WERI-Rb-1 (cell line): ENCODE measurements around the gene SRPK2.

ENCODE experiments used
- DNase-seq: peaks from one replicate; pipeline ENCODE4 v3.0.0-alpha.2; 2020
- H3K27ac ChIP-seq: fragments of 250-450 bp; sonication (Bioruptor Pico); 2 replicates; pipeline ENCODE4 v1.5.1; 2020; ENCODE audit warnings: mild to moderate bottlenecking, moderate library complexity
- H3K27me3 ChIP-seq: fragments of 250-450 bp; sonication (Bioruptor Pico); 2 replicates; pipeline ENCODE4 v1.5.1; 2021; ENCODE audit warnings: mild to moderate bottlenecking, low read depth, moderate library complexity; ENCODE audit not compliant: insufficient read depth, severe bottlenecking
- H3K36me3 ChIP-seq: fragments of 250-450 bp; sonication (Bioruptor Pico); 2 replicates; pipeline ENCODE4 v1.5.1; 2020; ENCODE audit warnings: mild to moderate bottlenecking, moderate library complexity
- H3K4me3 ChIP-seq: 2 replicates; pipeline ENCODE4 v1.5.1; 2011; ENCODE audit warnings: low read depth, mild to moderate bottlenecking, control low read depth, low read length
- H3K9me3 ChIP-seq: fragments of 250-450 bp; sonication (Bioruptor Pico); 2 replicates; pipeline ENCODE4 v1.5.1; 2021; ENCODE audit warnings: mild to moderate bottlenecking, moderate library complexity; ENCODE audit not compliant: severe bottlenecking
- TF ChIP-seq, protein P1 (sequence below): IDR thresholded peaks from 2 replicates; pipeline ENCODE4 v1.5.1; 2011; ENCODE audit warnings: low read depth, mild to moderate bottlenecking, control low read depth, inconsistent platforms, low read length

SRPK2 gene

DNA sequence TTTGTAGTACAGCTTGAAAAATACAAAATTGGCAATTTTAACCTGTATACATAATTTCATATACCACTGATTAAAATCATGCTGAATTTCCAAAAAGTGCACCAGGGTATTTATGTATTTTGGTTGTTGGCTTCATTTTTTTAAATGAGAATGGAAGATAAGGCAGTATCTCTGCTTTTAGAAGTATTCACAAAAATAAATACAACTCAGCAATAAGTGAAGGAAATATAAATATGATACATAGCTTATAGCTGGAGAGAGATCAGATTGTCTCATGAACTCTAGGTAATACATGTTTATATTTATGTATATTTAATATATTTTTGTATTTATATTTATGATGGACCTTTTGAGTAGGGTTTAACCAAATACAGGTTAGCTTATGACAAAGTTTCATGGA, 293.8 kb downstream of the SRPK2 start:
- H3K9me3 ChIP-seq: no peaks in the 10 kb centered on the region
- H3K27me3 ChIP-seq: no peaks in the 10 kb centered on the region
- no peak overlapping the region for H3K4me3 ChIP-seq
- peaks cover 44% of the 10 kb centered on the region for H3K36me3 ChIP-seq
- DNase-seq: no peak
- TF ChIP-seq, protein P1, sequence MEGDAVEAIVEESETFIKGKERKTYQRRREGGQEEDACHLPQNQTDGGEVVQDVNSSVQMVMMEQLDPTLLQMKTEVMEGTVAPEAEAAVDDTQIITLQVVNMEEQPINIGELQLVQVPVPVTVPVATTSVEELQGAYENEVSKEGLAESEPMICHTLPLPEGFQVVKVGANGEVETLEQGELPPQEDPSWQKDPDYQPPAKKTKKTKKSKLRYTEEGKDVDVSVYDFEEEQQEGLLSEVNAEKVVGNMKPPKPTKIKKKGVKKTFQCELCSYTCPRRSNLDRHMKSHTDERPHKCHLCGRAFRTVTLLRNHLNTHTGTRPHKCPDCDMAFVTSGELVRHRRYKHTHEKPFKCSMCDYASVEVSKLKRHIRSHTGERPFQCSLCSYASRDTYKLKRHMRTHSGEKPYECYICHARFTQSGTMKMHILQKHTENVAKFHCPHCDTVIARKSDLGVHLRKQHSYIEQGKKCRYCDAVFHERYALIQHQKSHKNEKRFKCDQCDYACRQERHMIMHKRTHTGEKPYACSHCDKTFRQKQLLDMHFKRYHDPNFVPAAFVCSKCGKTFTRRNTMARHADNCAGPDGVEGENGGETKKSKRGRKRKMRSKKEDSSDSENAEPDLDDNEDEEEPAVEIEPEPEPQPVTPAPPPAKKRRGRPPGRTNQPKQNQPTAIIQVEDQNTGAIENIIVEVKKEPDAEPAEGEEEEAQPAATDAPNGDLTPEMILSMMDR: no peak
- no peak overlapping the region for H3K27ac ChIP-seq

DNA sequence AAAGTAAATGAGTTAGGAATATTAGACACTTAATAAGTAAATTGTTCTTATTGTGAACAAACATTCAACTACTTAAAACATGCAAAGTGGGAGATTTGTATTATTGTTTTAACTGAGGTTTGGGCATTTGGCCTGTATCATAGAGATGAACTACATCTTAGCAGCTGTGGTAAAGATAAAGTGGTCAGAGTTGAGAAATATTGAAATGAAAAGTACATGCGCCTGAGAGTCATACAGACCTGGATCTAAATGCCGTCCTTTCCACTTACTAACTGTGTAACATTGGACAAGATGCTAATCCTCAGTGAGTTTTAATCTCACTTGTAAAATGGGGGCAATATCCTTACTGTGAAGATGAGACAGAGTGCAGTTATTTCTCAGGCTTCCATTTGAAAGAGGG, 300.3 kb downstream of the SRPK2 start:
- peaks cover 57% of the 10 kb centered on the region for H3K36me3 ChIP-seq
- H3K27me3 ChIP-seq: no peaks in the 10 kb centered on the region
- TF ChIP-seq, protein P1: no peak
- no peak overlapping the region for H3K4me3 ChIP-seq
- no peak overlapping the region for H3K27ac ChIP-seq
- H3K9me3 ChIP-seq: no peaks in the 10 kb centered on the region
- DNase-seq: no peak

DNA sequence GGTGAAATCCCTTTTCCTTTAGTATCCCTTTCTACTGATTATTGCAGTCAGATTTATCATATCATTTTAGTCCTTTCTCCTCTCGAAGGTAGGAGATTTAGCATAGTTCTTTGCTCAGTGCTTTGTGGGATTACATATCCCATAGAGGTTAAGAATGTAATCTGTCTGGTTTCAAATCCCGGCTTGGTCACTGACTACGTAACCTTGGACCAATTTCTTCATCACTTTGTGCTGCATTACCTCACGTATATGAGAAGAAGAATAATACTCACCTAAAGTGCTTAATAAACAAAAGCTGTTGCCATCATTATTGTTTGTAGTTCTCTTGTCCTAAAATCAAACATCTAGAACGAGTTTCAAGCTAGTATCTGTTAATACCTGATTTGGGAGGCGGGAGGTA, 300.7 kb downstream of the SRPK2 start:
- Histone ChIP-seq H3K27ac (no peak overlapping the region), H3K27me3 (no peaks in the 10 kb centered on the region), H3K4me3 (no peak overlapping the region), H3K9me3 (no peaks in the 10 kb centered on the region), H3K36me3 (peaks cover 59% of the 10 kb centered on the region)
- DNase-seq: no peak
- TF ChIP-seq, protein P1: no peak

DNA sequence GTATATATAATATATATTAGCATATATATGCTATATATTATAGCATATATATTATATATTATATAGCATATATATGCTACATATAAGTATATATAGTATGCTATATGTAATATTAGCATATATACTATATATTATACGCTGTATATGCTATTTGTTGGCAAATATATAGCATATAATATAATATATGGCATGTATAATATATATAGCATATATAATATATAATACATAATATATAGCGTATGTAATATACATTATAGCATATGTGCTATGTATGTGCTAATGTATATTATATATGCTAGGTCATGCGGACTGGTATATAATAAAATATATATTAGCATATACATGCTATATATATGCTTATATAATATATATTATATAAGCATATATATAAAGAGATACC, 301.9 kb downstream of the SRPK2 start:
- Histone ChIP-seq H3K27me3 (no peaks in the 10 kb centered on the region), H3K36me3 (peaks cover 59% of the 10 kb centered on the region), H3K4me3 (no peak overlapping the region), H3K9me3 (no peaks in the 10 kb centered on the region), H3K27ac (no peak overlapping the region)
- TF ChIP-seq, protein P1: no peak
- no peak for DNase-seq

DNA sequence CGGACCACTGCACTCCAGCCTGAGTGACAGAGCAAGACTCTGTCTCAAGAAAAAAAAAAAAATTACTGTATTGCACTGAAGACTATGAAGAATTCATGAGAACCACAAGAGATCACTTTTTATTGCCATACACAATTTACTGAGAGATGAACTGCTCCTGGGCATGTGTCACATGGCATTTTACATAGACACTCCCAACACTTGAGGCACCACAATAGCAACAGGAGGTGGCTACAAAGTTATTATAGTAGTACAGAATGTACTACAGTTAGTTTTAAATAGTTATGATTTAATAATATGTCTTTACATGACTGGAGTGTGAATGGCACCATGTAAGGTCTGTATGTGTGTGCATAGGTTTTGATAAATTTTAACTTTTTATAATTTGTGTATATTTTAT, 304.1 kb downstream of the SRPK2 start:
- TF ChIP-seq, protein P1: no peak
- Histone ChIP-seq H3K27me3 (no peaks in the 10 kb centered on the region), H3K4me3 (no peak overlapping the region), H3K36me3 (peaks cover 64% of the 10 kb centered on the region), H3K9me3 (no peaks in the 10 kb centered on the region), H3K27ac (no peak overlapping the region)
- no peak for DNase-seq

DNA sequence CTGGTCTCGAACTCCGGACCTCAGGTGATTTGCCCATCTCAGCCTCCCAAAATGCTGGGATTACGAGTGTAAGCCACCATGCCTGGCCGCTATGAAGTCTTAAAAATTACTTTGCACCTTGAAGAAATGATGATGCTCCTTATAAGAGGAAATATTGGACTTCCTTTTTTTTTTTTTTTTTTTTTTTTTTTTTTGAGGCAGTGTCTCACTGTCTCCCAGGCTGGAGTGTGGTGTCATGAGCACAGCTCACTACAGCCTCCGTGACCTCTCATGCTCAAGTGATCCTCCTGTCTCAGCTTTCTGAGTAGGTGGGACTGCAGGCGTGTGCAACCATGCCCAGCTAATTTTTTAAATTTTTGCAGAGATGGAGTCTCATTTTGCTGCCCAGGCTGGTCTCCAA, 309.4 kb downstream of the SRPK2 start:
- Histone ChIP-seq H3K27me3 (no peaks in the 10 kb centered on the region), H3K36me3 (peaks cover 85% of the 10 kb centered on the region), H3K4me3 (no peak overlapping the region), H3K9me3 (no peaks in the 10 kb centered on the region), H3K27ac (no peak overlapping the region)
- DNase-seq: no peak
- TF ChIP-seq, protein P1: no peak
